PC-9 (cell line): Measurements from ENCODE around the gene ZNF580. TPM values are rescaled to one million over a fixed set of nuclear protein-coding genes. Genes with fewer than 3 reads are reported as not detected.

ENCODE experiments used
- BruUV-seq: library from RNA; stranded (reverse); fragments of 400-500 nt; replicated peaks from 2 replicates; lab custom pipeline; 2021; lab: Mats Ljungman, UMichigan
- CTCF ChIA-PET: fragments of 300-600 bp; sonication (Branson Sonifier 250); formaldehyde crosslinking; loops from one replicate; lab custom pipeline; 2022; ENCODE audit warnings: antibody characterized with exemption; lab: Charles Lee
- POLR2A ChIA-PET: fragments of 300-600 bp; sonication (Branson Sonifier 250); formaldehyde crosslinking; loops from one replicate; lab custom pipeline; 2022; ENCODE audit warnings: antibody characterized with exemption; ENCODE audit not compliant: unreplicated experiment; lab: Charles Lee
- DNase-seq, 2 experiments: peaks; one replicate each; pipeline versions ENCODE4 v3.0.0 to v3.0.0-alpha.2; 2015 to 2022; ENCODE audit warnings: mixed read lengths in 1 of 2
- H2AFZ ChIP-seq: fragments of 200-600 bp; sonication (generic); 2 replicates; pipeline ENCODE4 v1.8.1; 2017; ENCODE audit warnings: antibody characterized with exemption
- H3F3A ChIP-seq: fragments of 200-600 bp; sonication (generic); 2 replicates; pipeline ENCODE4 v1.8.1; 2017; ENCODE audit warnings: antibody characterized with exemption, mild to moderate bottlenecking, low read depth; ENCODE audit not compliant: insufficient read depth
- H3K27ac ChIP-seq: fragments of 200-600 bp; sonication (generic); 2 replicates; pipeline ENCODE4 v1.6.1; 2016; ENCODE audit warnings: mixed run types
- H3K27me3 ChIP-seq: fragments of 200-600 bp; sonication (generic); 2 replicates; pipeline ENCODE4 v1.6.1; 2016; ENCODE audit warnings: low read depth, mixed run types; ENCODE audit not compliant: insufficient read depth
- H3K36me3 ChIP-seq: fragments of 200-600 bp; sonication (generic); 2 replicates; pipeline ENCODE4 v1.6.1; 2016; ENCODE audit warnings: low read depth, mixed run types
- H3K4me1 ChIP-seq: fragments of 200-600 bp; sonication (generic); replicated peaks from 2 replicates; pipeline ENCODE4 v1.6.1; 2016; ENCODE audit warnings: mixed run types; ENCODE audit not compliant: insufficient read depth
- H3K4me2 ChIP-seq: fragments of 200-600 bp; sonication (generic); 2 replicates; pipeline ENCODE4 v1.6.1; 2017; ENCODE audit warnings: mixed run types
- H3K4me3 ChIP-seq: fragments of 200-600 bp; sonication (generic); 2 replicates; pipeline ENCODE4 v1.6.1; 2016; ENCODE audit warnings: mixed run types
- H3K79me2 ChIP-seq: fragments of 200-600 bp; sonication (generic); 2 replicates; pipeline ENCODE4 v1.6.1; 2017; ENCODE audit warnings: low read depth, mixed run types
- H3K9me2 ChIP-seq: fragments of 200-600 bp; sonication (generic); 2 replicates; pipeline ENCODE4 v1.8.1; 2017; ENCODE audit warnings: mild to moderate bottlenecking; ENCODE audit not compliant: insufficient read depth
- H3K9me3 ChIP-seq: fragments of 200-600 bp; sonication (generic); 2 replicates; pipeline ENCODE4 v1.8.1; 2016; ENCODE audit warnings: low read depth; ENCODE audit not compliant: insufficient read depth
- H4K20me1 ChIP-seq: fragments of 200-600 bp; sonication (generic); 2 replicates; pipeline ENCODE4 v1.8.1; 2017; ENCODE audit not compliant: insufficient read depth
- EZH2 ChIP-seq: fragments of 200-600 bp; sonication (generic); IDR thresholded peaks from 2 replicates; pipeline ENCODE4 v1.8.0; 2017; ENCODE audit warnings: antibody characterized with exemption, low read depth
- intact Hi-C: fragments of 100-400 bp; cut with micrococcal nuclease; formaldehyde crosslinking; loops from one replicate; pipeline ENCODE4 v1.10.0; 2022; ENCODE audit not compliant: unreplicated experiment
- total RNA-seq: library from RNA; stranded (reverse); gene quantifications from 2 replicates; pipeline ENCODE4 v1.2.3, GENCODE V29; 2021
- TF ChIP-seq, protein P1 (sequence below): fragments of 200-600 bp; sonication (generic); conservative IDR thresholded peaks from 2 replicates; pipeline ENCODE4 v1.6.1; 2017; ENCODE audit warnings: mixed run types, antibody characterized with exemption, mild to moderate bottlenecking, moderate library complexity

Gene ZNF580
- total RNA-seq, 1 experiment from 2014 or later = 56.6 TPM

DNA sequence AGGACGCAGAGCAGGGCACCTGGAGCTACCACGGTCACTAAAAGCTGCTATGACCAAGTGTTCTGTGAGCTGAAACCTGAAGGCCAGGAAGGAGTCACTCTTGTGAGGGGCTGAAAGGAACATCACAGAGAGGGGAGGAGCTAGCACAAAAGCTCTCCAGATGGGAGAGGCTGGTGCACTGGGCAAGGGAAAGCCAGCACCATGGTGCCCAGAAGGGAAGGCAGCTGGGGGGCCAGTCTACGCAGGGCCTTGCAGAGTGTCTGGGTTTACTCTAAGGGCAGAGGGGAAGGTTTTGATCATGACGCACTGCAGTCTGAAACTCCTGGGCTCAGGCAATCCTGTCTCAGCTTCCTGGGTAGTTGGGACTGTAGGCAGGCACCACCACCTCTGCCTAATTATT is 4.1 kb upstream of the ZNF580 start:
- H3K27ac ChIP-seq = no peak overlapping the region
- DNase-seq = no peak
- peaks cover 52% of the 10 kb centered on the region; the same call in 1 of the 2 replicates for H3F3A ChIP-seq
- H4K20me1 ChIP-seq = peaks cover 3% of the 10 kb centered on the region; the same call in 1 of the 2 replicates
- intact Hi-C loops = loop anchor here (10.0 kb wide), 4 partner anchors 438 to 1458 kb away; no protein-coding TSS in a partner anchor
- BruUV-seq = no TSS peak
- H3K27me3 ChIP-seq = no peaks in the 10 kb centered on the region
- no peaks in the 10 kb centered on the region for H3K9me2 ChIP-seq
- H3K79me2 ChIP-seq = peaks cover 39% of the 10 kb centered on the region
- ChIA-PET CTCF (no interaction called here), POLR2A (interaction anchor here (0.7 kb wide), 1 partner anchor 12 kb away, joined by 8 read pairs; the partner anchor contains the start of gene ZNF784)
- peak overlapping the region; percentile 89; the same call in 1 of the 2 replicates for H3K4me3 ChIP-seq
- TF ChIP-seq, protein P1, sequence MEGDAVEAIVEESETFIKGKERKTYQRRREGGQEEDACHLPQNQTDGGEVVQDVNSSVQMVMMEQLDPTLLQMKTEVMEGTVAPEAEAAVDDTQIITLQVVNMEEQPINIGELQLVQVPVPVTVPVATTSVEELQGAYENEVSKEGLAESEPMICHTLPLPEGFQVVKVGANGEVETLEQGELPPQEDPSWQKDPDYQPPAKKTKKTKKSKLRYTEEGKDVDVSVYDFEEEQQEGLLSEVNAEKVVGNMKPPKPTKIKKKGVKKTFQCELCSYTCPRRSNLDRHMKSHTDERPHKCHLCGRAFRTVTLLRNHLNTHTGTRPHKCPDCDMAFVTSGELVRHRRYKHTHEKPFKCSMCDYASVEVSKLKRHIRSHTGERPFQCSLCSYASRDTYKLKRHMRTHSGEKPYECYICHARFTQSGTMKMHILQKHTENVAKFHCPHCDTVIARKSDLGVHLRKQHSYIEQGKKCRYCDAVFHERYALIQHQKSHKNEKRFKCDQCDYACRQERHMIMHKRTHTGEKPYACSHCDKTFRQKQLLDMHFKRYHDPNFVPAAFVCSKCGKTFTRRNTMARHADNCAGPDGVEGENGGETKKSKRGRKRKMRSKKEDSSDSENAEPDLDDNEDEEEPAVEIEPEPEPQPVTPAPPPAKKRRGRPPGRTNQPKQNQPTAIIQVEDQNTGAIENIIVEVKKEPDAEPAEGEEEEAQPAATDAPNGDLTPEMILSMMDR = no peak
- TF ChIP-seq EZH2 = no peak
- H3K4me1 ChIP-seq = peaks cover 12% of the 10 kb centered on the region
- peaks cover 3% of the 10 kb centered on the region; the same call in 1 of the 2 replicates for H3K36me3 ChIP-seq
- H2AFZ ChIP-seq = no peak overlapping the region
- H3K4me2 ChIP-seq = peak overlapping the region; percentile 92
- no peaks in the 10 kb centered on the region for H3K9me3 ChIP-seq

DNA sequence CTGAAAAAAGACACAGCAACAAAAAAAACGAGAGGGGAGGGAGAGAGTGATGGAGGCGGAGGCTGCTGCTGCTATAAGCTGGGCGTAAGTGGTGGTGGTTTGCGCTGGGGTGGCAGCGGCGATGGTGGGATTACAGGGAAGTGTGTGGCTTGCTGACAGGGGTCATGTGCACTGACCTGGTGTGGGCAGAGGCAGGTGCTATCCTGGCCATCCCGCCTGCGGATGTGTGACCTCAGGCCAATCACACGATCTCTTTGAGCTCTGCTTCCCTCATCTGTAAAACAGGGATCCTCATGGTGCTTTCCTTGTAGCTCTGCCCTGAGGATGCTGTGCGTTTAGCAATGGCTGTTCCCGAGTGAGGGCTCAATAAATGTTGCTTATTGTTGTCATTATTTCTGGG is 3.3 kb upstream of the ZNF580 start:
- Histone ChIP-seq H3K36me3 (peaks cover 3% of the 10 kb centered on the region; the same call in 1 of the 2 replicates), H3K4me2 (no peak overlapping the region), H3K9me2 (no peaks in the 10 kb centered on the region), H3K27ac (no peak overlapping the region), H4K20me1 (peaks cover 3% of the 10 kb centered on the region; the same call in 1 of the 2 replicates), H3K79me2 (peaks cover 46% of the 10 kb centered on the region), H3F3A (peaks cover 49% of the 10 kb centered on the region; the same call in 1 of the 2 replicates), H3K4me1 (peaks cover 12% of the 10 kb centered on the region), H3K4me3 (no peak overlapping the region), H3K9me3 (no peaks in the 10 kb centered on the region), H3K27me3 (no peaks in the 10 kb centered on the region), H2AFZ (no peak overlapping the region)
- intact Hi-C loops = loop anchor here (10.0 kb wide), 4 partner anchors 437 to 1457 kb away; no protein-coding TSS in a partner anchor
- no TSS peak for BruUV-seq
- POLR2A ChIA-PET = no interaction called here
- DNase-seq = no peak
- CTCF ChIA-PET = no interaction called here
- TF ChIP-seq EZH2 = no peak
- TF ChIP-seq, protein P1 = no peak

DNA sequence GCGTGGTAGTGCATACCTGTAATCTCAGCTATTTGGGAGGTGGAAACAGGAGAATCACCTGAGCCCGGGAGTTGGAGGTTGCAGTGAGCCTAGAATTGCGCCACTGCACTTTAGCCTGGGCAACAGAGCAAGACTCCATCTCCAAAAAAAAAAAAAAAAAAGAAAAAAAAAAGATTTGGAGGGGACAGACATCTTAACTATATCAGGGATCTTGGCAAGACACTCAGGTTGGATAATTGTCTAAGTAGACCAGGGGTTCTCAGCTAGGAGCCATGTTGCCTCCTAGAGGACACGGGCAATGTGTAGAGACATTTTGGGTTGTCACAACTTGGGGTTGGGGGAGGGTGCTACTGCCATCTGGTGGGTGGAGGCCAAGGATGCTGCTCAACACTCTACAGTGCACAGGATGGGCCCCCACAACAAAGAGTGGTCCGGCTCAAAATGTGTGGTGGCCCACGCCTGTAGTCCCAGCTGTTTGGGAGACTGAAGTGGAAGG is 1.9 kb upstream of the ZNF580 start:
- Histone ChIP-seq H3K4me1 (peaks cover 12% of the 10 kb centered on the region), H3K9me3 (no peaks in the 10 kb centered on the region), H3K79me2 (peaks cover 55% of the 10 kb centered on the region), H3K27me3 (no peaks in the 10 kb centered on the region), H3K27ac (no peak overlapping the region), H3K36me3 (peaks cover 3% of the 10 kb centered on the region; the same call in 1 of the 2 replicates), H3K4me3 (no peak overlapping the region), H4K20me1 (peaks cover 3% of the 10 kb centered on the region; the same call in 1 of the 2 replicates), H2AFZ (no peak overlapping the region), H3K4me2 (no peak overlapping the region), H3K9me2 (no peaks in the 10 kb centered on the region), H3F3A (peaks cover 39% of the 10 kb centered on the region; the same call in 1 of the 2 replicates)
- ChIA-PET POLR2A (interaction anchor here (0.6 kb wide), 1 partner anchor 472 kb away, joined by 4 read pairs; the partner anchor contains the start of gene DNAAF3), CTCF (no interaction called here)
- no TSS peak for BruUV-seq
- peak; percentile 31 to 50 for DNase-seq
- TF ChIP-seq EZH2 = no peak
- TF ChIP-seq, protein P1 = peak; percentile 64
- intact Hi-C loops = loop anchor here (10.0 kb wide), 4 partner anchors 436 to 1456 kb away; no protein-coding TSS in a partner anchor
